H1 (cell line): ENCODE results near the gene CIBAR2. TPM values are rescaled to one million over a fixed set of nuclear protein-coding genes. Genes with fewer than 3 reads are reported as not detected.

Experiments used
- CTCF ChIA-PET: fragments of 300-600 bp; sonication (Branson Sonifier 250); formaldehyde crosslinking; loops from one replicate; lab custom pipeline; 2021; ENCODE audit not compliant: partially characterized antibody; lab: Charles Lee
- POLR2A ChIA-PET: fragments of 300-600 bp; sonication (Branson Sonifier 250); formaldehyde crosslinking; loops from one replicate; lab custom pipeline; 2021; ENCODE audit warnings: inconsistent platforms; ENCODE audit not compliant: partially characterized antibody; lab: Charles Lee
- DNase-seq, 2 experiments: peaks; one replicate each; pipeline versions ENCODE4 v3.0.0 to v3.0.0-alpha.2; 2010 to 2022; ENCODE audit warnings: low spot score in 2 of 2, low read depth in 1 of 2, mixed read lengths in 1 of 2
- FAIRE-seq: peaks from 2 replicates; lab custom pipeline; 2011; peaks lifted over from hg19 to GRCh38; lab: Jason Lieb, UNC
- H2AFZ ChIP-seq: 2 replicates; pipeline ENCODE4 v1.8.1; 2012; ENCODE audit warnings: low read length, inconsistent platforms
- H2AK5ac ChIP-seq: 2 replicates; pipeline ENCODE4 v1.6.1; 2013; ENCODE audit warnings: low read depth, low read length
- H2BK120ac ChIP-seq: replicated peaks from 2 replicates; pipeline ENCODE3; 2013; ENCODE audit warnings: low read depth, low read length, inconsistent platforms
- H2BK12ac ChIP-seq: 2 replicates; pipeline ENCODE4 v1.6.1; 2013; ENCODE audit warnings: low read depth, low read length
- H2BK15ac ChIP-seq: 2 replicates; pipeline ENCODE4 v1.6.1; 2013; ENCODE audit warnings: low read length
- H2BK20ac ChIP-seq: 2 replicates; pipeline ENCODE4 v1.6.1; 2013; ENCODE audit warnings: low read length
- H2BK5ac ChIP-seq: 2 replicates; pipeline ENCODE4 v1.6.1; 2013; ENCODE audit warnings: low read depth, low read length
- H3K14ac ChIP-seq: 2 replicates; pipeline ENCODE4 v1.6.1; 2013; ENCODE audit warnings: inconsistent platforms; ENCODE audit not compliant: insufficient read length
- H3K18ac ChIP-seq: 2 replicates; pipeline ENCODE4 v1.6.1; 2013; ENCODE audit warnings: low read length; ENCODE audit errors: extremely low read depth
- H3K23ac ChIP-seq: 2 replicates; pipeline ENCODE4 v1.6.1; 2013; ENCODE audit warnings: inconsistent platforms; ENCODE audit not compliant: insufficient read length
- H3K23me2 ChIP-seq: 2 replicates; pipeline ENCODE4 v1.6.1; 2013; ENCODE audit warnings: low read depth, low read length
- H3K27ac ChIP-seq: 2 replicates; pipeline ENCODE4 v1.6.1; 2011; ENCODE audit warnings: low read depth, low read length, inconsistent platforms
- H3K27me3 ChIP-seq, 4 experiments: replicated peaks in 1 of 4; 1 replicate in 1 of 4; 2 replicates in 3 of 4; pipeline versions ENCODE4 v1.6.1 to v1.8.1; 2011 to 2013; ENCODE audit warnings: low read length in 3 of 4, mild to moderate bottlenecking in 3 of 4, inconsistent platforms in 2 of 4, mixed read lengths in 2 of 4, moderate library complexity in 1 of 4; ENCODE audit not compliant: control insufficient read depth in 3 of 4, insufficient read depth in 3 of 4; ENCODE audit errors: extremely low read depth in 1 of 4
- H3K36me3 ChIP-seq, 4 experiments: 2 replicates each; pipeline versions ENCODE4 v1.6.1 to v1.8.1; 2011 to 2013; ENCODE audit warnings: mild to moderate bottlenecking in 4 of 4, low read length in 3 of 4, moderate library complexity in 2 of 4, control low read depth in 1 of 4, inconsistent platforms in 1 of 4; ENCODE audit not compliant: insufficient read depth in 4 of 4, control insufficient read depth in 2 of 4
- H3K4ac ChIP-seq: replicated peaks from 2 replicates; pipeline ENCODE3; 2013; ENCODE audit warnings: low read length, low read depth, mixed read lengths, inconsistent platforms; ENCODE audit not compliant: insufficient read length
- H3K4me1 ChIP-seq, 4 experiments: replicated peaks in 1 of 4; 1 replicate in 1 of 4; 2 replicates in 3 of 4; pipeline versions ENCODE4 v1.6.1 to v1.8.1; 2011 to 2013; ENCODE audit warnings: low read length in 3 of 4, inconsistent platforms in 2 of 4, mixed read lengths in 1 of 4; ENCODE audit not compliant: insufficient read depth in 4 of 4, control insufficient read depth in 3 of 4
- H3K4me2 ChIP-seq, 2 experiments: 2 replicates each; pipeline versions ENCODE4 v1.6.1 to v1.8.1; 2011 to 2013; ENCODE audit warnings: low read depth in 2 of 2, low read length in 2 of 2, control low read depth in 1 of 2, inconsistent platforms in 1 of 2, mild to moderate bottlenecking in 1 of 2; ENCODE audit not compliant: insufficient read depth in 1 of 2
- H3K4me3 ChIP-seq, 4 experiments: fragments of 200-600, 300-600 bp in 1 of 4; sonication (generic), shearing (Covaris generic), sonication (Bioruptor Twin) in 1 of 4; 2 replicates each; pipeline versions ENCODE4 v1.5.1 to v1.8.1; 2011 to 2016; ENCODE audit warnings: low read length in 4 of 4, low read depth in 3 of 4, control low read depth in 2 of 4, inconsistent platforms in 2 of 4, mild to moderate bottlenecking in 2 of 4, mixed read lengths in 1 of 4, moderate library complexity in 1 of 4; ENCODE audit not compliant: insufficient read depth in 2 of 4; ENCODE audit errors: extremely low read depth in 1 of 4
- H3K56ac ChIP-seq: replicated peaks from 2 replicates; pipeline ENCODE3; 2013; ENCODE audit warnings: low read depth, mild to moderate bottlenecking, mixed read lengths, low read length, inconsistent platforms; ENCODE audit not compliant: insufficient read length
- H3K79me1 ChIP-seq: 2 replicates; pipeline ENCODE4 v1.6.1; 2013; ENCODE audit warnings: low read depth, low read length, control low read depth
- H3K79me2 ChIP-seq, 2 experiments: 2 replicates each; pipeline versions ENCODE4 v1.6.1 to v1.8.1; 2012 to 2013; ENCODE audit warnings: low read length in 2 of 2, mild to moderate bottlenecking in 2 of 2, inconsistent platforms in 1 of 2; ENCODE audit not compliant: insufficient read depth in 2 of 2, control insufficient read depth in 1 of 2
- H3K9ac ChIP-seq, 4 experiments: replicated peaks in 1 of 4; 1 replicate in 1 of 4; 2 replicates in 3 of 4; pipeline versions ENCODE4 v1.6.1 to v1.8.1; 2011 to 2013; ENCODE audit warnings: low read depth in 3 of 4, low read length in 3 of 4, control low read depth in 2 of 4, mild to moderate bottlenecking in 2 of 4, moderate library complexity in 2 of 4, inconsistent platforms in 1 of 4; ENCODE audit errors: extremely low read depth in 1 of 4
- H3K9me3 ChIP-seq, 2 experiments: 2 replicates each; pipeline versions ENCODE4 v1.6.1 to v1.8.1; 2012 to 2013; ENCODE audit warnings: mild to moderate bottlenecking in 2 of 2, moderate library complexity in 2 of 2, control low read depth in 1 of 2, inconsistent platforms in 1 of 2, low read depth in 1 of 2, low read length in 1 of 2, mixed read lengths in 1 of 2; ENCODE audit not compliant: insufficient read depth in 2 of 2
- H4K20me1 ChIP-seq, 2 experiments: replicated peaks in 1 of 2; 2 replicates each; pipeline versions ENCODE3 to v1.8.1; 2011 to 2013; ENCODE audit warnings: inconsistent platforms in 2 of 2, low read length in 2 of 2, mild to moderate bottlenecking in 1 of 2; ENCODE audit not compliant: insufficient read depth in 2 of 2, control insufficient read depth in 1 of 2
- H4K5ac ChIP-seq: 2 replicates; pipeline ENCODE4 v1.6.1; 2013; ENCODE audit warnings: low read length, low read depth, mixed read lengths, inconsistent platforms; ENCODE audit not compliant: insufficient read length
- H4K8ac ChIP-seq: 2 replicates; pipeline ENCODE4 v1.8.0; 2013; ENCODE audit warnings: mild to moderate bottlenecking, moderate library complexity, low read length, inconsistent platforms; ENCODE audit not compliant: insufficient read depth; ENCODE audit errors: extremely low read depth
- H4K91ac ChIP-seq: replicated peaks from 2 replicates; pipeline ENCODE3; 2013; ENCODE audit warnings: low read length, mixed read lengths, inconsistent platforms; ENCODE audit not compliant: insufficient read length
- TBP ChIP-seq: IDR thresholded peaks from 2 replicates; pipeline ENCODE4 v1.6.1; 2011; ENCODE audit warnings: low read depth, low read length, improper control_type of control experiment
- YY1 ChIP-seq: IDR thresholded peaks from 2 replicates; pipeline ENCODE4 v1.6.1; 2011; ENCODE audit warnings: low read depth, mild to moderate bottlenecking, low read length
- WGBS, 2 experiments: shearing (Covaris generic) in 1 of 2; methylation state at CpG; one replicate each; pipeline versions ENCODE4 v1.1.6 to v1.1.7; 2013 to 2015; ENCODE audit warnings: low lambda C conversion rate in 2 of 2, mixed read lengths in 2 of 2, inconsistent platforms in 1 of 2, low coverage in 1 of 2, missing lambda C conversion rate in 1 of 2; ENCODE audit not compliant: insufficient replicate concordance in 2 of 2, insufficient coverage in 1 of 2, insufficient read length in 1 of 2; ENCODE audit errors: extremely low coverage in 1 of 2, missing lambda C conversion rate in 1 of 2; 5-methylcytosine and 5-hydroxymethylcytosine counted together
- polyA plus RNA-seq, 7 experiments: library from polyadenylated mRNA; depleted of rRNA in 3 of 7; stranded (reverse) in 5 of 7; unstranded in 2 of 7; fragments of >200 nt in 5 of 7; fragments of 200-250 nt in 2 of 7; gene quantifications; 1 replicate in 5 of 7; 2 replicates in 1 of 7; 4 replicates in 1 of 7; pipeline versions ENCODE4 v1.2.1 to v1.2.3, GENCODE V29; 2011 to 2013; ENCODE audit warnings: missing spikeins in 2 of 7, mixed read lengths in 2 of 7
- total RNA-seq: library from RNA; stranded (reverse); fragmentation: NEBNext Ultra II Directional; extraction: Animal tissue kit (Norgen Biotek cat#: 25700); gene quantifications from 2 replicates; pipeline ENCODE4 v1.2.1, GENCODE V29; 2021
- TF ChIP-seq, protein P1 (sequence below): IDR thresholded peaks from 2 replicates; pipeline ENCODE4 v1.6.1; 2011; ENCODE audit warnings: low read depth, mild to moderate bottlenecking, low read length; ENCODE audit not compliant: insufficient read depth

Gene CIBAR2
- total and polyA plus RNA-seq, 2 of the 8 experiments (the other 6 are each of a cell fraction or from before 2014, with no cell fraction given): 0.18 TPM; not detected in 1

GRCh38 chr16:85069171-85069570, 43.1 kb downstream of the CIBAR2 start:
- POLR2A ChIA-PET: no interaction called here
- no peak for FAIRE-seq
- WGBS, 2 experiments: 92% methylated on average over 7 of the region's 7 CpGs; no CpG with 5 or more reads in 1 of the 2 experiments

More at GRCh38 chr16:85069171-85069570, 43.1 kb downstream of the CIBAR2 start:
- no peak overlapping the region for H3K27ac ChIP-seq
- no peak for TF ChIP-seq YY1
- TF ChIP-seq, protein P1, sequence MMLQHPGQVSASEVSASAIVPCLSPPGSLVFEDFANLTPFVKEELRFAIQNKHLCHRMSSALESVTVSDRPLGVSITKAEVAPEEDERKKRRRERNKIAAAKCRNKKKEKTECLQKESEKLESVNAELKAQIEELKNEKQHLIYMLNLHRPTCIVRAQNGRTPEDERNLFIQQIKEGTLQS: no peak
- TF ChIP-seq TBP: no peak
- H3K9me3 ChIP-seq: no peaks in the 10 kb centered on the region
- no peak overlapping the region for H3K56ac ChIP-seq
- H2BK120ac ChIP-seq: no peak overlapping the region
- H3K4me3 ChIP-seq: no peak overlapping the region
- no peak overlapping the region for H3K23ac ChIP-seq
- no peak overlapping the region for H2BK15ac ChIP-seq
- no peak for DNase-seq
- H3K18ac ChIP-seq: no peak overlapping the region
- no peak overlapping the region for H2AFZ ChIP-seq
- no peak overlapping the region for H3K14ac ChIP-seq
- H2BK20ac ChIP-seq: no peak overlapping the region
- no peaks in the 10 kb centered on the region; a peak in 1 of 7 replicates for H3K4me1 ChIP-seq
- H3K4me2 ChIP-seq: no peak overlapping the region
- H3K36me3 ChIP-seq: no peaks in the 10 kb centered on the region; a peak in 1 of 8 replicates
- H3K79me1 ChIP-seq: no peaks in the 10 kb centered on the region
- H3K79me2 ChIP-seq: no peaks in the 10 kb centered on the region
- no peaks in the 10 kb centered on the region; a peak in 2 of 7 replicates for H3K27me3 ChIP-seq
- H2BK12ac ChIP-seq: no peak overlapping the region
- H3K23me2 ChIP-seq: no peaks in the 10 kb centered on the region
- no peak overlapping the region for H4K5ac ChIP-seq
- H2AK5ac ChIP-seq: no peak overlapping the region
- H4K20me1 ChIP-seq: peaks cover 0 to 2% of the 10 kb centered on the region in 2 experiments
- H4K8ac ChIP-seq: no peak overlapping the region
- CTCF ChIA-PET: interaction anchor here (0.7 to 6.3 kb wide), 5 partner anchors 10 to 125 kb away, joined by 3 to 59 read pairs (median 3); no protein-coding TSS in a partner anchor
- no peak overlapping the region for H4K91ac ChIP-seq
- H3K4ac ChIP-seq: no peak overlapping the region
- no peak overlapping the region for H3K9ac ChIP-seq
- no peak overlapping the region for H2BK5ac ChIP-seq
